T47D (cell line): Measurements from ENCODE around the gene SHISA4.

Source experiments
- DNase-seq, 2 experiments: peaks; one replicate each; pipeline versions ENCODE4 v3.0.0 to v3.0.0-alpha.2; 2011 to 2012; ENCODE audit warnings: low read depth in 1 of 2, low spot score in 1 of 2
- JUND ChIP-seq: IDR thresholded peaks from 2 replicates; pipeline ENCODE4 v1.6.1; 2012; ENCODE audit warnings: low read depth
- in situ Hi-C: cut with HindIII; loops from 2 replicates; pipeline ENCODE4 v1.10.0; 2016; ENCODE audit warnings: low sequenced_read_pairs, low pct_unique_long_range_greater_than_20kb

The SHISA4 gene

GRCh38 chr1:201911826-201912571 lies 23.3 kb downstream of the SHISA4 start:
- in situ Hi-C loops = no loop called here
- DNase-seq = no peak
- TF ChIP-seq JUND = no peak

- in situ Hi-C loops = no loop called here
- TF ChIP-seq JUND = no peak
- no peak for DNase-seq
Measured at GRCh38 chr1:201912832-201913231, 24.1 kb downstream of the SHISA4 start.

- TF ChIP-seq JUND = no peak
- DNase-seq = no peak
- in situ Hi-C loops = no loop called here
Measured at GRCh38 chr1:201914456-201915235, 25.9 kb downstream of the SHISA4 start.

GRCh38 chr1:201916649-201917249 lies 28.1 kb downstream of the SHISA4 start:
- DNase-seq = no peak
- in situ Hi-C loops = no loop called here
- no peak for TF ChIP-seq JUND

GRCh38 chr1:201917362-201918033 lies 28.8 kb downstream of the SHISA4 start:
- in situ Hi-C loops = no loop called here
- TF ChIP-seq JUND = no peak
- DNase-seq = no peak

- DNase-seq = no peak
- in situ Hi-C loops = no loop called here
- TF ChIP-seq JUND = no peak
Measured at GRCh38 chr1:201918343-201918742, 29.6 kb downstream of the SHISA4 start.

- in situ Hi-C loops = no loop called here
- no peak for TF ChIP-seq JUND
Measured at GRCh38 chr1:201921952-201922558, 33.4 kb downstream of the SHISA4 start.

GRCh38 chr1:201925301-201925567 lies 36.5 kb downstream of the SHISA4 start:
- TF ChIP-seq JUND = no peak
- no peak for DNase-seq
- in situ Hi-C loops = no loop called here

More at GRCh38 chr1:201921952-201922558, 33.4 kb downstream of the SHISA4 start:
- no peak for DNase-seq

- in situ Hi-C loops = no loop called here
- DNase-seq = no peak
- no peak for TF ChIP-seq JUND
Measured at GRCh38 chr1:201925981-201926645, 37.4 kb downstream of the SHISA4 start.

- TF ChIP-seq JUND = no peak
- in situ Hi-C loops = no loop called here
- DNase-seq = no peak
Measured at GRCh38 chr1:201928266-201928665, 39.6 kb downstream of the SHISA4 start.

GRCh38 chr1:201930137-201930536 lies 41.4 kb downstream of the SHISA4 start:
- no peak for TF ChIP-seq JUND
- in situ Hi-C loops = no loop called here
- no peak for DNase-seq

- TF ChIP-seq JUND = no peak
- in situ Hi-C loops = no loop called here
- no peak for DNase-seq
Measured at GRCh38 chr1:201930803-201931202, 42.1 kb downstream of the SHISA4 start.
